ENCODE data around the gene ADAMTS8. TPM values are rescaled to one million over a fixed set of nuclear protein-coding genes. Genes with fewer than 3 reads are reported as not detected.

The ADAMTS8 gene
- total and polyA plus RNA-seq, 10 of the 15 experiments (the other 5 are each of a cell fraction or from before 2014, with no cell fraction given): not detected

GRCh38 chr11:130416906-130417305 is 11.5 kb downstream of the ADAMTS8 start:
- ChIA-PET POLR2A (no interaction called here), CTCF (interaction anchor here (1.1 kb wide), 1 partner anchor 445 kb away, joined by 3 read pairs; no protein-coding TSS in a partner anchor), RAD21 (ENCODE audit: unreplicated experiment) (no interaction called here), SMC1A (ENCODE audit: uncharacterized antibody, unreplicated experiment) (no interaction called here)
- H3K36me3 ChIP-seq (ENCODE audit: control insufficient read depth in 2 of 2, insufficient read depth in 2 of 2, low read length in 1 of 2): no peaks in the 10 kb centered on the region
- FAIRE-seq (no peak), DNase-seq (ENCODE audit: low read depth, low spot score) (no peak), ATAC-seq (no peak)
- in situ Hi-C loops (cut with MboI) (no loop called here), intact Hi-C loops (cut with micrococcal nuclease; ENCODE audit: unreplicated experiment) (no loop called here)
- H3K9me3 ChIP-seq (replicated peaks; ENCODE audit: control insufficient read depth, insufficient read depth, low read length): no peaks in the 10 kb centered on the region
- H2AFZ ChIP-seq (ENCODE audit: control insufficient read depth, low read depth, low read length): no peak overlapping the region
- H3K27me3 ChIP-seq (replicated peaks in 1 of 2; ENCODE audit: control insufficient read depth in 2 of 2, insufficient read depth in 2 of 2, low read length in 1 of 2): peaks cover 2 to 9% of the 10 kb centered on the region in 2 experiments; a peak in 3 of 4 replicates
- no peaks in the 10 kb centered on the region for H3K4me1 ChIP-seq (ENCODE audit: control insufficient read depth, insufficient read depth, low read length)
- TF ChIP-seq ZBTB11 (CRISPR knock-in tag; IDR thresholded peaks at IDR 0.05): no peak
- TF ChIP-seq MAX (IDR thresholded peaks at IDR 0.05; ENCODE audit: low read depth, low read length): no peak
- no peak for TF ChIP-seq CHD1 (IDR thresholded peaks at IDR 0.05; ENCODE audit: low read depth, low read length)
- no peak for TF ChIP-seq RBBP5 (conservative IDR thresholded peaks at IDR 0.05)
- TF ChIP-seq EED (IDR thresholded peaks at IDR 0.05; ENCODE audit: low read depth): no peak
- TF ChIP-seq TCF3 (IDR thresholded peaks at IDR 0.05; ENCODE audit: borderline replicate concordance, insufficient read depth, low read depth, low read length): no peak
- TF ChIP-seq SMC3 (IDR thresholded peaks at IDR 0.05; ENCODE audit: borderline replicate concordance, low read length): no peak
- no peak for TF ChIP-seq HSF1 (IDR thresholded peaks at IDR 0.05; ENCODE audit: low read depth, low read length)
- no peak for TF ChIP-seq RUNX3 (IDR thresholded peaks at IDR 0.05; ENCODE audit: low read length)
- TF ChIP-seq YY1 (IDR thresholded peaks at IDR 0.05; ENCODE audit: low read depth, low read length): no peak
- no peak for TF ChIP-seq LARP7 (IDR thresholded peaks at IDR 0.05)
- no peak for TF ChIP-seq EZH2 (IDR thresholded peaks at IDR 0.05; ENCODE audit: borderline replicate concordance, control insufficient read depth, low read depth, low read length)
- no peak for TF ChIP-seq YBX1 (IDR thresholded peaks at IDR 0.05)
- no peak for TF ChIP-seq ZNF384 (IDR thresholded peaks at IDR 0.05; ENCODE audit: borderline replicate concordance, low read depth, low read length)
- no peak for TF ChIP-seq ASH2L (IDR thresholded peaks at IDR 0.05; ENCODE audit: borderline replicate concordance, low read depth)
- H3K79me2 ChIP-seq (ENCODE audit: control insufficient read depth, insufficient read depth, low read length): no peaks in the 10 kb centered on the region
- H3K4me2 ChIP-seq (ENCODE audit: control insufficient read depth, insufficient read depth): no peak overlapping the region
- WGBS (ENCODE audit: insufficient coverage, insufficient replicate concordance, low lambda C conversion rate, missing lambda C conversion rate): 26% methylated on average over 11 of the region's 11 CpGs
- no peaks in the 10 kb centered on the region for H4K20me1 ChIP-seq (ENCODE audit: control insufficient read depth, insufficient read depth)
- no TSS peak for BruUV-seq (replicated peaks)
- no peak overlapping the region for H3K27ac ChIP-seq (ENCODE audit: control insufficient read depth, insufficient read depth)
- no peak overlapping the region for H3K4me3 ChIP-seq
- H3K9ac ChIP-seq (ENCODE audit: control insufficient read depth, insufficient read depth, low read length): no peak overlapping the region
